Activated naive CD4-positive, alpha-beta T cell treated with anti-CD3 and anti-CD28 coated beads for 36 hours (primary cell): ENCODE data around the gene CACNG7. TPM values are rescaled to one million over a fixed set of nuclear protein-coding genes. Genes with fewer than 3 reads are reported as not detected.
"Not testable (repeated sequence)": the region's sequence is repeated elsewhere in the genome, so short reads cannot be mapped to it uniquely, and the experiment has no call there.

Experiments used
- CTCF ChIA-PET: fragments of 350-600 bp; sonication (Branson Sonifier 250); formaldehyde crosslinking; loops from one replicate; lab custom pipeline; 2021; ENCODE audit warnings: antibody characterized with exemption; lab: Charles Lee
- DNase-seq: peaks from one replicate; pipeline ENCODE4 v3.0.0-alpha.2; 2020
- H3K27ac Mint-ChIP-seq: one replicate; pipeline ENCODE4 v1.8.0; 2021; ENCODE audit warnings: mild to moderate bottlenecking, mixed read lengths
- H3K27me3 Mint-ChIP-seq: one replicate; pipeline ENCODE4 v1.8.0; 2021; ENCODE audit warnings: low read depth, mixed read lengths
- H3K36me3 Mint-ChIP-seq: one replicate; pipeline ENCODE4 v1.8.0; 2021; ENCODE audit warnings: low read depth, mixed read lengths
- H3K4me1 Mint-ChIP-seq: one replicate; pipeline ENCODE4 v1.8.0; 2021; ENCODE audit warnings: low read depth, mixed read lengths
- H3K4me3 Mint-ChIP-seq: one replicate; pipeline ENCODE4 v1.8.0; 2021; ENCODE audit warnings: mild to moderate bottlenecking, moderate library complexity, mixed read lengths
- H3K9me3 Mint-ChIP-seq: one replicate; pipeline ENCODE4 v1.8.0; 2021; ENCODE audit warnings: mixed read lengths
- intact Hi-C: fragments of 100-400 bp; cut with micrococcal nuclease; formaldehyde crosslinking; loops from one replicate; pipeline ENCODE4 v1.15.1; 2023
- total RNA-seq, 2 experiments: library from RNA; stranded (reverse); gene quantifications; one replicate each; pipeline ENCODE4 v1.2.3, GENCODE V29; 2021

Gene CACNG7
- total RNA-seq, 2 experiments from 2014 or later = not detected

DNA sequence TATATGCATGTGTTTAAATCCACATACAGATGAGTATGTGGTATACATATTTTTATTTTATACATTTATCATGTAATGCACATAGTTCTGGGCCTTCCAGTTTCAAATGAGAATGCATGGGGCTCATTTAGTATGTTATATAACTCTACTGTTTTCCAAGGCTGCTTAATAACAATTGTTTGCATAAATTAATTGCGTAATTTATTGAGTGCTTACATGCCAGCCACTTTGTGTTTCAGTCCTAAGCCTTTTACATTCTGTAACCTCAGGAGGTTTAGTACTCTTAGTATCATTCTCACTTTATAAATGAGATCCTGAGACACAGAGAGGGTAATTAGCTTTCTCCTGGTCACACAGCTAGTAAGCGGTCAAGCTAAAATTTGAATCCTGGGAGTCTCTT is 36.9 kb downstream of the CACNG7 start:
- Mint-ChIP-seq H3K4me1 (no peaks in the 10 kb centered on the region), H3K27me3 (peaks cover 51% of the 10 kb centered on the region), H3K36me3 (peaks cover 4% of the 10 kb centered on the region), H3K9me3 (no peaks in the 10 kb centered on the region), H3K27ac (no peak overlapping the region), H3K4me3 (no peak overlapping the region)
- intact Hi-C loops = no loop called here
- CTCF ChIA-PET = interaction anchor here (0.8 kb wide), 1 partner anchor 78 kb away, joined by 4 read pairs; no protein-coding TSS in a partner anchor
- DNase-seq = no peak

GRCh38 chr19:53947624-53948023 is 38.5 kb downstream of the CACNG7 start:
- CTCF ChIA-PET = interaction anchor here (0.7 to 1.2 kb wide), 5 partner anchors 37 to 106 kb away, joined by 3 to 6 read pairs (median 3); no protein-coding TSS in a partner anchor
- H3K27me3 Mint-ChIP-seq = peaks cover 42% of the 10 kb centered on the region
- peaks cover 2% of the 10 kb centered on the region for H3K36me3 Mint-ChIP-seq
- no peak for DNase-seq
- no peak overlapping the region for H3K4me3 Mint-ChIP-seq
- intact Hi-C loops = no loop called here
- no peak overlapping the region for H3K27ac Mint-ChIP-seq
- no peaks in the 10 kb centered on the region for H3K4me1 Mint-ChIP-seq
- H3K9me3 Mint-ChIP-seq = no peaks in the 10 kb centered on the region

GRCh38 chr19:53948611-53949010 is 39.5 kb downstream of the CACNG7 start:
- CTCF ChIA-PET = interaction anchor here (0.7 to 1.2 kb wide), 3 partner anchors 76 to 107 kb away, joined by 3 to 6 read pairs (median 6); no protein-coding TSS in a partner anchor
- H3K27ac Mint-ChIP-seq, H3K4me3 Mint-ChIP-seq, H3K4me1 Mint-ChIP-seq, DNase-seq, intact Hi-C loops, H3K9me3 Mint-ChIP-seq, H3K36me3 Mint-ChIP-seq: not testable (repeated sequence)
- peaks cover 39% of the 10 kb centered on the region for H3K27me3 Mint-ChIP-seq

- Mint-ChIP-seq H3K4me1 (no peaks in the 10 kb centered on the region), H3K27me3 (peaks cover 29% of the 10 kb centered on the region), H3K9me3 (no peaks in the 10 kb centered on the region), H3K36me3 (no peaks in the 10 kb centered on the region), H3K27ac (no peak overlapping the region), H3K4me3 (no peak overlapping the region)
- CTCF ChIA-PET = interaction anchor here (0.5 kb wide), 1 partner anchor 121 kb away, joined by 3 read pairs; no protein-coding TSS in a partner anchor
- DNase-seq = no peak
- intact Hi-C loops = no loop called here
Measured at GRCh38 chr19:53951436-53951835, 42.4 kb downstream of the CACNG7 start.

GRCh38 chr19:53951947-53952346 is 42.9 kb downstream of the CACNG7 start:
- Mint-ChIP-seq H3K36me3 (no peaks in the 10 kb centered on the region), H3K27ac (no peak overlapping the region), H3K4me1 (no peaks in the 10 kb centered on the region), H3K9me3 (no peaks in the 10 kb centered on the region), H3K27me3 (peaks cover 30% of the 10 kb centered on the region), H3K4me3 (no peak overlapping the region)
- CTCF ChIA-PET = interaction anchor here (0.5 kb wide), 1 partner anchor 120 kb away, joined by 3 read pairs; no protein-coding TSS in a partner anchor
- DNase-seq = no peak
- intact Hi-C loops = no loop called here

- Mint-ChIP-seq H3K36me3 (no peaks in the 10 kb centered on the region), H3K27ac (no peak overlapping the region), H3K27me3 (peaks cover 36% of the 10 kb centered on the region), H3K4me3 (no peak overlapping the region), H3K4me1 (no peaks in the 10 kb centered on the region), H3K9me3 (no peaks in the 10 kb centered on the region)
- CTCF ChIA-PET = no interaction called here
- intact Hi-C loops = no loop called here
- DNase-seq = no peak
Measured at GRCh38 chr19:53953383-53953782, 44.3 kb downstream of the CACNG7 start.

DNA sequence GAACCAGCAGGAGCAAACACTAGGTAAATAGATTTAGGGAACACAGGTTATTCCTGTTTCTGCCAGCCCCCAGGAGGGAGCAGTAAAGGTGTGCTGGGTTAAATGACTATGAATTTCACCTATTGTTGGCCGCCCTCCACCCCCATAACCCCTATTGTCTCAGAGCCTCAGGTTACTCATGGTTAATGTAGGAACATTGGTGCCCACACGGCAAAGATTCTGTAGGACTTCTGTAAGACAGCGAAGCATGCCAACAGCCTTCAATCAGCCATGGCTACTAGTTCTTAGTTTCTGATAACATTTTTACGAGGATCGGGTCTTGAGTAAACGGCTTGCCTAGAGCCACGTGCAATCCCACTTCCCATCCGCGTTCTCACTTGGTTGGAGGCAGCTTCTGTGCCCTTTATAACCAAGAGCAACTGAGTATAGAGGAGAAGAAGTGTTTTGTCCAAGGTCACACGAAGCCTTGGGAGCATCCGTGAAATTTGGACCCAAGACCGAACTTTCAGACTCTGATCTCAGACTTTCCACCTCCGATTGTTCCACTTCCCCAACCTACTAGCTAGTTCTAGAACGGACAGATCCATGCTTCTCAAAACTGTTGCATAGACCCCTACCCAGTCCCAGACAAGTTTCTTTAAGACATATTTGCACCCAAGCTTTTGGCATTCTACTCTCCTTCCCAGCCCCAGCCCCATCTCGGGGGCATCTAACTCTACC is 48.5 kb downstream of the CACNG7 start:
- no peaks in the 10 kb centered on the region for H3K9me3 Mint-ChIP-seq
- peaks cover 52% of the 10 kb centered on the region for H3K27me3 Mint-ChIP-seq
- H3K27ac Mint-ChIP-seq = no peak overlapping the region
- H3K4me1 Mint-ChIP-seq = peaks cover 8% of the 10 kb centered on the region
- no peaks in the 10 kb centered on the region for H3K36me3 Mint-ChIP-seq
- H3K4me3 Mint-ChIP-seq = no peak overlapping the region
- intact Hi-C loops = no loop called here
- no peak for DNase-seq
- CTCF ChIA-PET = no interaction called here

DNA sequence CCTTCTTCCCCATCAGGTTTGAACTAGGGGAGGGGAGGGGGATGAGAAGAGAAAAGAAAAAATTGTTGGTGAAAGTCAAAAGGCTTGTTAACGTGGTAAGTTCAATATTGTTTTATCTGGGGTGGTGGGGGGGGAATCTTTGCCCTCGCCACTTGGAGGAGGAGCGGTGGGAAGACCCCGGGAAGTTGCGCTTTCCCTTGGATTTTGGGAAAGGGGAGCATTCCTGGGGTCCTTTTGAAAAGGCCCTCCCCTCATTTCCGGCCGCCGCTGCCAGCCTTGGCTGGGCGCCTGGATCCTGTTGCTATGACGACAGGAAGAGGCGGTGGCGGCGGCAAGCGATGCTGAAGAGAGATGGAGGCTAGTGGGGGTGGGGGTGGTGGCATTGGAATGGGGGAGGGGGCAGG is 49.1 kb downstream of the CACNG7 start:
- H3K4me1 Mint-ChIP-seq = peaks cover 8% of the 10 kb centered on the region
- intact Hi-C loops = no loop called here
- no peak for DNase-seq

DNA sequence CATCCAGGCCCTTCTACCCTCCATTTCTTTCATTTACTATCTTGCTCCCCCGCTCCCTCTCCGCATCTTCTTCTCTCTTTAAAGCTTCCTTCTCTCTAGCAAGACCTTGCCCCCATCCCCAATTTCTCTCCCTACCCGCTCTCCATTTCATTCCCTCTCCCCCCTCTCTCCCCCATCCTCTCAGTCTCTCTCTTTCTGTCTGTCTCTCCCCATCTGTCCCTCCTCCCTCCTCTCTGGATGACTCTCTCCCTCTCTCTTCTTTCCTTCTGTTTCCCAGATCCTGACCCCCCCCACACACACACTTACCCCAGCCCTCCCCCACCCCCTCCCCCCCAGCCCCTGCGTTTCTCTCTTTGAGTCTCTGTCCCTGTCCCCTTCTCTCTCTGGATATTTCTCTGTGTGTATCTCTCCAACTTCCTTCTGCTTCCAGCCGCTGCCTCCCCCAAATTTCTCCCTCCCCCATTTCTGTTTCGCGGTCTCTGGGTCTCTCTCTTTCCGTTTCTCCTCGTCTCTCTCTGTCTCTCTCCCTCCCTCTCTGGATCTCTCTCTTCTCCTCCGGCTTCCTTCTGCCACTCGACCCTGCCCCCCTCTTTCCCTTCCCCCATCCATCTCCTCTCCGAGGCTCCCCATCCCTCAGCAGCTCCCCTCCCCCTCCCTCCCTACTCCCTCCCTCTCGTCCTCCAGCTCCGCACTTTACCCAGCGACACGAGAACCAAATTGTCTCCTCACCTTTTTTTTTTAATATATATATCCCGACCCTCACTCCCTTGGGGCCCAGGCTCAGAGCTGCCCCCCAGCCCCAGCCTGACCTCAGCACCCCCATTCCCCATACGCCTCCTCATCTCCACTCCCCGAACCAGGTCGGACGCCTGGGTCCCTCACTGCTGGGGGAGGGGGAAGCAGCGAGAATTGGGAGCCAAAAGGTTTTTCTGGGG is 50.0 kb downstream of the CACNG7 start:
- Mint-ChIP-seq H3K4me3 (no peak overlapping the region), H3K9me3 (no peaks in the 10 kb centered on the region), H3K27me3 (peaks cover 56% of the 10 kb centered on the region), H3K36me3 (no peaks in the 10 kb centered on the region), H3K4me1 (peaks cover 8% of the 10 kb centered on the region), H3K27ac (no peak overlapping the region)
- intact Hi-C loops = no loop called here
- CTCF ChIA-PET = no interaction called here
- no peak for DNase-seq

More for the DNA sequence above, 49.1 kb downstream of the CACNG7 start:
- H3K9me3 Mint-ChIP-seq = no peaks in the 10 kb centered on the region
- CTCF ChIA-PET = no interaction called here
- no peaks in the 10 kb centered on the region for H3K36me3 Mint-ChIP-seq
- H3K4me3 Mint-ChIP-seq = no peak overlapping the region
- no peak overlapping the region for H3K27ac Mint-ChIP-seq
- H3K27me3 Mint-ChIP-seq = peaks cover 52% of the 10 kb centered on the region

GRCh38 chr19:53960187-53960586 is 51.1 kb downstream of the CACNG7 start:
- H3K27ac Mint-ChIP-seq = no peak overlapping the region
- no peaks in the 10 kb centered on the region for H3K9me3 Mint-ChIP-seq
- H3K4me3 Mint-ChIP-seq = no peak overlapping the region
- no peak for DNase-seq
- H3K36me3 Mint-ChIP-seq = no peaks in the 10 kb centered on the region
- peaks cover 60% of the 10 kb centered on the region for H3K27me3 Mint-ChIP-seq
- CTCF ChIA-PET = no interaction called here
- intact Hi-C loops = no loop called here
- peaks cover 8% of the 10 kb centered on the region for H3K4me1 Mint-ChIP-seq

- intact Hi-C loops = no loop called here
- Mint-ChIP-seq H3K9me3 (no peaks in the 10 kb centered on the region), H3K4me3 (no peak overlapping the region), H3K36me3 (no peaks in the 10 kb centered on the region), H3K4me1 (peaks cover 8% of the 10 kb centered on the region), H3K27me3 (peaks cover 63% of the 10 kb centered on the region), H3K27ac (no peak overlapping the region)
- no peak for DNase-seq
- CTCF ChIA-PET = interaction anchor here (0.6 kb wide), 1 partner anchor 1478 kb away, joined by 3 read pairs; no protein-coding TSS in a partner anchor
Measured at GRCh38 chr19:53960886-53961285, 51.8 kb downstream of the CACNG7 start.
